Pulmonary artery endothelial cell (primary cell): Measurements from ENCODE around the gene BRSK2. TPM values are rescaled to one million over a fixed set of nuclear protein-coding genes. Genes with fewer than 3 reads are reported as not detected.

Experiments
- DNase-seq: peaks from one replicate; pipeline ENCODE4 v3.0.0-alpha.2; 2011; ENCODE audit warnings: low read depth, low spot score
- total RNA-seq: library from RNA; depleted of rRNA; stranded (reverse); fragments of >200 nt; gene quantifications from 2 replicates; pipeline ENCODE4 v1.2.3, GENCODE V29; 2014

The BRSK2 gene
- total RNA-seq, 1 donor from 2014 or later: 0.20 TPM

DNA sequence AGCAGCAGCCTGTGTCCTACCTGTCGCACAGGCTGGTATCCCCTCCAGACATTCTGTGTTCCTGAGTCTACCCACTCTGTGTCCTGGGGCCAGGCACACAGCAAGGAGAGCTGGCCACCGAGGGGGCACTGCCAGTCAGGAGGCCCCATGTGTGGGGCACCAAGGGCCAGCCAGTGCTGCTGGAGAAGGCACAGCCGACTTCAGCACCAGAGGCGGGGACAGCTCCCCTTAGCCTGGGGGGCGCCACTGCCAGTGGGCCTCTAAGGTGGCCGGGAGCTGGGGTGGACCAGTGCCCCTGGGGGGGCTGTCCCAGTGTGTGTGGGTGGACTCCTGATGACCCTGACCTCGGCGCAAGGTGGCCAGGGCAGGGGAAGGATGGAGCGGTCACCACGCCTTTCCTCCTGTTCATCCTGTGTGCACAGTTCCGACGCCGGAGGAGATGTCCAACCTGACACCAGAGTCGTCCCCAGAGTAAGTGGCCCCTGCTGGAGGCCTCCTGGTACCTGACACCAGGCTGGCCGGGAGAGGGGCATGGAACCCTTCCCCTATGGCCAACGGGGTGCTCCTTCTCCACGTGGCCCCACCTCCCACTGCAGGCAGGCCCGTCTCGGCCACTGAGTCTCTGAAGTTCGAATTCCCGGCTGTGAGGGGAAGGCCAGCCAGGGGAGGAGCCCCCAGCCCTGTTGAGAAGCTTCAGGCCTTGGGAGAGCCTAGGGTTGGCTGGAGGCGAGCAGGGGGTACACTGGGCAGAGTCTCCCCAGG lies 61.4 kb downstream of the BRSK2 start:
- no peak for DNase-seq

DNA sequence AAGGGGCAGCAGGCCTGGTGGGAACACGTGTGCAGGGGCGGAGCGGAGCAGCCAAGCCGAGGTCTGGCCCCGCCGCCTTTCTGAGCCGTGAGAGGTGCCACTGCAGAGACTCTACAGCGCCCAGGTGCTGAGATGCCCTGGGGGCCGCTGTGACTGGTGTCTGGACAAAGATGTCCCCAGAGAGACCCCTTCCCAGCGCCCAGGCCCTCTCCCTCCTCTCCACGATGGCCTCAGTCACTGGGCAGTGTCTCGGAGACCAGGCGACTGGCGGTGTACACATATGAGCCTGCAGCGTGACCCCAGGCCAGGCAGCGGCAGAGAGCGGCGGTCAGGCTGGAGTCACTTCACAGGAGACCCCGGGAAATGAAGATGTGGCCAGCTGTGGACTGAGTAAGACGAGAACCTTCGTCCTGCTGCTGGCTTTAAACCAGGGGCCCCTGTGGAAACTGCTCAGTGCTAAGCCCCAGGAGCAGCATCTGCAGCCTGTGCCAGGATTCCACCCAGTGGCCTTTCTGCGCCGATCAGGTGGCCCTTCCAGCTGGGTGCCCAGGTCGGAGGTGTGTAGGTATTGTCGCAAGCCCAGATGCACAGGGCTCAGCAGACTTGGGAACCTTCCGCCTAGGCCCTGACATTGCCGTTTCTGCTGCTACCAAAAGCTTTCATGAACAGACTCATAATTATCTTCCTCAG lies 62.2 kb downstream of the BRSK2 start:
- DNase-seq: no peak

DNA sequence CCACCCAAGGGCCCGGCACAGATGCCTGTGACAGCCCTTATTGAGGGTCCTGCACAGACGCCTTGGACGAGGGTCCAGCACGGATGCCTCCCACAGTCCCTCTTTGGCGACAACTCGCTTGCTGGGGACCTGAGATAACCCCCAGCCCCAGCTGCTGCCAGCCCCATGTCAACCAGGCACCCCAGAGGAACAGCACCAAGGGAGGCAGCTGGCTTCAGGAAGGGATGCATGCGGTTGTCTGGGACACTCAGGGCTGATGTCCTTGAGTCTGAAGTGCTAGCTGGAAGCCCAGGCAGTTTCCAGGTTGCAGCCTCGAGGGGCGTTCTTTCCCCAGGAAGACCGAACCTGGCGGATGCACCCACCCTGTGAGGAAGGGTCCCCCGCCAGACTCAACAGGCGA lies 63.0 kb downstream of the BRSK2 start:
- no peak for DNase-seq

DNA sequence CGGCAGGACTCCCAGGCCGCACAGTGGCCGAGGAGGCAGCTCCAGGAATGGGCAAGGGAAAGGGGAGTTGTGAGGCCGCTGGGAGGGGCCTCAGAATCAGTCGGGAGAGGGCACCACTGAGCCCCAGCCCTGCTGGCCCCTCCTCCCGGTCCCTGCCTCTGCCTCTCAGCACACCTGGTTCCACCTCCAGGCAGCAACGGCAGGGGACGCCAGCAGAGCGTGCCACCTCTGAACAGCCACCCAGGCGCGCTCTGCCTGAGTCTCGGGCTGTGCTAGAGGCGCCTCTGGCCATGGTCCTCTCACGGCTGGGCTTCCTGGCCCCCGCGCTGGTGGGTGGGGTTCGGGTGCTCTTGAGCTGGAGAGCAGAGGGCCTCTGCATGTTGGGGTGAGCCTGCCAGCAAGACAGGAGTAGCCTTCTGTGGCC lies 63.9 kb downstream of the BRSK2 start:
- no peak for DNase-seq

DNA sequence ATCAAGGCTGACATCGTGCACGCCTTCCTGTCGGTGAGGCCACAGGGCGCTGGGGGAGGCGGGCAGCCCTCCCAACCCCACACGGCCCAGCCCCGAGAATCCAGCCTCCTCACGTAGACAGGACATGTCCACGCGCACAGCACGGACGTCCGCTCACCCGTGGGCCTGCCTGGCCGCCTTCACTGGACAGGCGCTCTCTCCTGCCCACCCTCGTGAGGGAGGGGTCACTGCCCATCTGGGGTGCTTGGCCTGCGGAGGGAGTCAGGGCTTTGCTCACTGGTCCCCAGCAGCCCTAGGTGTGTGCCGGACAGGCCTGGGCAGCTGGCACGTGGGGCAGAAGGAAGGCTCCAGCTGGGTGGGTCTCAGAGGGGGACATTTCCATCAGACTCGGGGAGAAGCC lies 64.8 kb downstream of the BRSK2 start:
- no peak for DNase-seq

DNA sequence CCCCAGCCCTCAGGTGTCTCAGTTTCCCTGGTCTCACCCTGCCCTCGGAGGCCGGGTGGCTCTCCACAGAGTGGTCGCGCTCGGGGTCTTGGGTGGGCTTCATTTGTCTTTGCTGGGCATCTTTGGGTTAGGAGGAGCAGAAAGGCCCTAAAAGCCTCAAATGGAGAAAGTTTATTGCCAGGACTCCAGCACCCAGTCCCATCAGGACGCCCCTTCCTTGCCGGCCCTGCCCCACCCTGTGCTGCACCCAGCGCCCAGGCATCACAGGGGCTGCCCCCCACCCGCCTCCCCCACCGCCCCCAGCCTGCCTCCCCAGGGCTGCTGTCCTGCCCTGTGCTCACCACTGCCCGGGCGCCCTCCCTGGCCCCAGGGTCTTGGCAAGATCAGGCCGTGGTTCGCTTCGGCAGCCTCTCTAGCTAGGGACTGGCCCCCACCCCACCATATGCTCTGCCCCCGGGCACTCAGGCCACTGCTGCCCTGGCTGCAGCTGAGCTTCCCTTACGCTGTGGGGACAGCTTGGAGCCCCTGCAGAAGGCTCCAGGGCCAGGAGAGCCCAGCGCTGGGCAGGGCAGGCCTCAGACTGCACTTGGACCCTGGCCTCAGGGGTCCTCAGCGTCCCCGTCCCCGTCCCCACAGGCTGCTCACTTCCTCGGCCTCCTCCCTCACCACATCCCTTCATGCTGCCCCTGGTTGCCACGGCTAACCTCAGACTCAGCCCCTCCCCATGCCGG lies 65.5 kb downstream of the BRSK2 start:
- no peak for DNase-seq

DNA sequence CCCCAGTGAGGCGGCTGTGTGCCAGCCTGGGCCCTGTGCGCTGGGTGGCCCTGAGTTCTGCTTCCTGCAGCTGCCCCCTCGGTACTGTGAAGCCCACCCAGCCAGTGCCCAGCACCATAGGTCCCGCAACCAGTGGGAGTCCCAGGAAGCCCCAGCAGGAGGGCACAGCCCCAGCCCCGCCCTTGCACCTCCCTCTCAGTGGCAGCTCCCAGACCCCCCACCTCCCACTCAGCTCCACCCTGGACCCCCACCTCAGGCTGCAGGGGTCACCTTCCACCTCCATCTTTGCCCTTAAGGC lies 66.0 kb downstream of the BRSK2 start:
- DNase-seq: no peak

DNA sequence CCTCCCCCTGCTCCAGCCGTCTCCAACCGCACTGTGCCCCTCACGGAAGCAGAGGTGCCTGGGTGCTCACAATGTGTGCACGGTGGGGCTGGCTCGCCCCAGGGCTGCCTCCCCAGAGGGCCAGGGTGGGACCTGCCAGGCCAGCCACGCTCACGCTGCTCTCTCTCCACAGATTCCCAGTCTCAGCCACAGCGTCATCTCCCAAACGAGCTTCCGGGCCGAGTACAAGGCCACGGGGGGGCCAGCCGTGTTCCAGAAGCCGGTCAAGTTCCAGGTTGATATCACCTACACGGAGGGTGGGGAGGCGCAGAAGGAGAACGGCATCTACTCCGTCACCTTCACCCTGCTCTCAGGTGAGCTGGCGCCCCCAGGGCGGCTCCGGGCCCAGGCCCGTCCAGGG lies 66.4 kb downstream of the BRSK2 start:
- DNase-seq: no peak

DNA sequence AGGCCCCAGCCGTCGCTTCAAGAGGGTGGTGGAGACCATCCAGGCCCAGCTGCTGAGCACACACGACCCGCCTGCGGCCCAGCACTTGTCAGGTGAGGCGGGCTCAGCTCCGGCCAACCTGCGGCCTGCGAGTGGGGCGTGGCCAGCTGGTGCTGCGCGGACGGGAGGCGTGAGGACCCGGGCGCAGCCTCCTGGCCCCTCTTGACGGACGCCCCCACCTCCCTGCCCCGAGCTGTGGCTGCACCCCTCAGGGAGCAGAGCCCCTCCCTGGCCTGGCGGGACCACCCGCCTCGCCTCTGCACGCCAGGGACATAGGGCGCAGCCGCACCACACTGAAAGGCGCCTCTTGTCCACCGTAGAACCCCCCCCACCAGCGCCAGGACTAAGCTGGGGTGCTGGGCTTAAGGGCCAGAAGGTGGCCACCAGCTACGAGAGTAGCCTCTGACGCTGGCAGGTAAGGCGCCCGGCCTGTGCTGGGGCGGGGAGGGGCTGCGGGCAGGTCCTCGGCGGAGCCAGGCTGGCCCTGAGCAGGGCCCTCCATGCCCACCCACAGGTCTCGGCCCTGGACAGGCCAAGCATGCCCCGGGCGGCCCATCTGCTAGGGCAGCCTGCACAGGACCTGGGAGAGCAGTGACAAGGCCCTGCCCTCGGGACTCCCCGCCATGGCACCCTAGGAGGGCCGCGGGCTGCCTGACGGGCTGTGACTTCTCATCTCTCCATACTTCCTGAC lies 67.0 kb downstream of the BRSK2 start:
- no peak for DNase-seq

DNA sequence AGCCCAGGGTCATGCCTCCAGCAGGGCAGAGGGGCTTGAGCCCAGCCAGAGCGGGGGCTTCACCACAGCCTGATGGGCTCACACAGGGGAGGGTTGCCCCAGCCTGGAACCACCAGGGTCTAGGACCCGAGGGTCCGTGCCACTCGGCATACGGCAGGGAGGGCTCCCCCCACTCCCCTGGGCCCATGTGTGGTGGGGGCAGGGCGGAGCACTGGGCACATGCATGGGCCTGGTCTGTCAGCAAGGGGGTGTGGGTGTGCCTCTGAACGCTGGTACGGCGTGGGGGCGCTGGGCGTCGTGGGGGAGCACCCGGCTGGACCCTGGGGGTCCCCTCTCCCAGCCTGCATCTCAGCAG lies 67.6 kb downstream of the BRSK2 start:
- no peak for DNase-seq

DNA sequence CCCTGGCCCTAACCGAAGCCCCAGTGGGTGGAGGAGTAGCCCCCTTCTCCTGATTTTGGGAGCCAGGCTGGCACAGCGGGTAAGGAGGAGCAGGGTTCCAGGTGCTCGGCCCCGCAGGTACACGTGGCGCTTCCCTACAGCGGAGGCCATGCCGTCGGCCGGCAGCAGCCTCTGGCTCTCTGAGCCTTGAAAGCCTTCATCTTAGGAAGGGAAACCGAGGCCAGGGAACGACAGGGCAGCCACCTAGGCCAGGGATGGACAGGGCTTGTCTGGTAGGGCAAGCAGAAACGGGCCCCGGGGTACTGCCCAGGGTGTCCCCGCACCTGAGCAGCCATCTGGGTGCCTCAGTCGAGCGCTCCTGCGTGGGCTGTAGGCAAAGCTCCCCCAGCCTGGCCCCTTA lies 68.1 kb downstream of the BRSK2 start:
- no peak for DNase-seq

DNA sequence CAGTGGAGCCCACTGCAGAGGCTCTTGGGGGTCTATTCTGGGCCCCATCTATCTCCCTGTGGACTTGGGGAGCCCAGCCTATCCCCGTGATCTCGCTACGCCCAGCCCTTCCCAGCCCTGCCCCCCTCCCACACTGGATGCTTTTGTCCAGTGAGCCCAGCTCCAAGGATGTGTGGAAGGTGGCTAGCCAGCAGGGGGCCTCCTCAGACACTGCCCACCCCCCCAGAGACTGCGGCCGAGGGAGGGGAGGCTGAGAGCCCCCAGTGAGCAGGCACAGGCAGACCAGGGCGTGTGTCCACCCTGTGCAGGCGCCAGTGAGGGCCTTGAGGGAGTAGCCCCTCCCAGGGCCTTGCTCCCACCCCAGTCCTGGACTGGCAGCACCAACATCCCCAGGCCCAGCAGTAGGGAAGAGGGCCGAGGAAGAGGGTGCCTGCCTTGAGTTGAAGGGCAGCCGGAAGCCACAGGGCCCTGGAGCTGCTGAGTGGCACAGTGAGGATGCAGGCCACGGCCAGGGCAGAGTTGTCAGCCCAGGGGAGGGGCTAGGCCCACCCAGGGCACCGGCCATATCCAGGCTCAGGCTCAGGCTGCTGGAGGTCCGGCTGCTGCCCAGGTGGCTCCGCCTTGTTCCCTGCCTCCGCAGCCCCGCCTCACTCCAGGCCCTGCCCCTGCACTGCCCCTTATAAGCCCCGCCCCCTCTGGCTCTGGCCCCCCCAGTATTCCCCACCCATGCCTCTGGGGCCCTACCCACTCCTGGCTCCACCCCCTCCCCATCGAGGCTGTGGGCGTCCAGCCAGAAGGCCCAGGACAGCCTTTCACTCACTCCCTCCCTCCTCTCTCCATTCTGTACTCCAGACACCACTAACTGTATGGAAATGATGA lies 68.8 kb downstream of the BRSK2 start:
- no peak for DNase-seq

DNA sequence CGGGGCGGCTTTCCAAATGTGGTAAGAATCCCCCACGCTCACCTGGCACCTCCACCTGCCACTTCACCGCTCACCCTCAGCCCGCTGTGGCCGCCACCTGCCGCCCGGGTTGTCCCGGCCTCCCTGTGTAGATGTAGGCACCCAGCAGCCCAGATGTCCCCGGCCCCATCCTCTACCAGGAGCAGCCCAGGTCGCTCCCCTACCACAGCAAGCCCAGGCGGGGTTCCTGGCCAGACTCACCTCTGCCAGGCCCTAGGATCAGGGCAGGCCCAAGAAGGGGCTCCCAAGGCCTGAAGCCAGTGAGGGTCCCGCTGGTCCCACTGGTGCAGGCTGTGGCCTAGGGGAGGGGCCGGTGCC lies 69.5 kb downstream of the BRSK2 start:
- no peak for DNase-seq

DNA sequence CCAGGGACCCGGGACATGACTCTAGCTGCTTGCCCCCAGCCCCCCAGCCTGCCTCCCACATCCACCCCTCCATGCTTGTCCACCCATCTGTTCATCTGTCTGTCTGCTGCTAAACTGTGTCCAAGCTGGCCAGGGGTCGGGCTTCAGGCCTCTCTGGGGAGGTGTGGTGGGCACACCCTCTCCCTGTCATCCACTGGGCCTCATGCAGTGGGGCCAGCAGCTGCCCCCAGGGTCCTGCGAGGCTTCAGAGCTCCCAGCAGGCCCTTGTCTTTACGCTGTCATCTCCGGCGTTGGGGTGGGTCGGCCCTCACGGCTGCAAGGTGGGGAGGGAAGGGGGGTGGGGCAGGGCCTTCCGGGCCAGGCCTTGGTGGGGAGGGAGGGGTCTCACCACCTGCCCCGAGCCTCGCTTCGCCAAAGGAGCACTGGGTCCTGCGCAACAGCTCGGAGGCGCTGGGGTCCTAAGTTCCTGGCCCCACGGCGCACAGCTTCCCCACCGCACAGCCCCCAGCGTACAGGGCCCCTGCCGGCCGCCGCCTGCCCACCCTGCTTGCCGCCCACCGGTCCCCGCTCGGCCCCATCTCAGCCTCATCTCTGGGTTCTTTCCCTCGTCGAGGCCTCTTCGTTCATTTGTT lies 70.1 kb downstream of the BRSK2 start:
- DNase-seq: no peak

DNA sequence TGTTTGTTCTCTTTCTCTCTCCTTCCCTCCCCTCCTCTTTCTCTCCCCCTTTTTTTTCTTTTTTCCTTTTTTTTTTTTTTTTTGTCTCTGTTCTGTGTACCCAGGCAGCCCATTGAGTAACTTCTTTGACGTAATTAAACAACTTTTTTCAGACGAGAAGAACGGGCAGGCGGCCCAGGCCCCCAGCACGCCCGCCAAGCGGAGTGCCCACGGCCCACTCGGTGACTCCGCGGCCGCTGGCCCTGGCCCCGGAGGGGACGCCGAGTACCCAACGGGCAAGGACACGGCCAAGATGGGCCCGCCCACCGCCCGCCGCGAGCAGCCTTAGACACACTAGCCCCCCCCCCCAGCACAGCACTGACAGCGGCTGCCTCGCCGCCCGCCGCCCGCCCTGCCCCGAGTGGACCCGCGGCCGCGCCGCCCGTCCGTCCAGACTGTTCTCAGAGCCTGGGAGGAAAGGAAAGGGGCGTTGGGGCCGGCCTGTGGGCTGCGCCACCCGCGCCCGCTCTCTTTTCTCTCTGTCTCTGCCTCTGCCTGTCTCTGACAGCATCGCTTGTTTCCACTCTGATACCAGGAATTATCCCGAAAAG lies 70.8 kb downstream of the BRSK2 start:
- DNase-seq: no peak

DNA sequence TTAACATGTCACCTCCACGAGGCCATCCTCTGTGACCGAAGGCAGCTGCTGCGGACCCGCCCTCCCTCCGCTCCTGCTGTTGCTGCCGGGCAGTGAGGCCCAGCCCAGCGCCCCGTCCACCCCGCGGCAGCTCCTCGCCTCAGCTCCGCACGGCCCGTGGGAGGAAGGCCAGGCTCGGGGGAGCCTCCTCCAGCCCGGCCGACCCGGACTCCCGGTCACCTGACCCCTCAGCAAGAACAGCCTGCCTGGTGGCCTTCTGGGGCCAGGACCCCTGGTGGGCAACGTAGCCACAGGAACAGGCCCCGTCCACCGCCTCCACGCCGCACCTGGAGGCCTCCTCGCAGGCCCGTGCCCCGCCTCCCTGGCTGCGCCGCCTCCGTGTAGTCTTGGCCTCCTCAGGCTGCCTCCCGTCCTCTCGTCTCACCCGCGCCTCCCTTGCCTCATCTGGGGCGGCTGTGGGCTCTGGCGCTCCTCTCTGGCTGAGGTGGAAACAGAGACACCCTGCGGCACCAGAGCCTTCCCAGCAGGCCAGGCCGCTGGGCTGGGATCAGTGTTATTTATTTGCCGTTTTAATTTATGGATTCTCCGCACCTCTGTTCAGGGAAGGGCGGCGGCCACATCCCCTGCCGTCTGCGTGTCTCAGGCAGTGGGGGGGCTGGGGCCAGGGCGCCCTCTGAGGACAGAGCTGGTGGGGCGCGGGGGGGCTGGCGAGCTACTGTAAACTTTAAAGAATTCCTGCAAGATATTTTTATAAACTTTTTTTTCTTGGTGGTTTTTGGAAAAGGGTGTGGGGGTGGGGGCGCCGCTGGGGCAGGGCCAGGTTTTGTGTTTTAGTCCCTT lies 71.5 kb downstream of the BRSK2 start:
- DNase-seq: no peak

DNA sequence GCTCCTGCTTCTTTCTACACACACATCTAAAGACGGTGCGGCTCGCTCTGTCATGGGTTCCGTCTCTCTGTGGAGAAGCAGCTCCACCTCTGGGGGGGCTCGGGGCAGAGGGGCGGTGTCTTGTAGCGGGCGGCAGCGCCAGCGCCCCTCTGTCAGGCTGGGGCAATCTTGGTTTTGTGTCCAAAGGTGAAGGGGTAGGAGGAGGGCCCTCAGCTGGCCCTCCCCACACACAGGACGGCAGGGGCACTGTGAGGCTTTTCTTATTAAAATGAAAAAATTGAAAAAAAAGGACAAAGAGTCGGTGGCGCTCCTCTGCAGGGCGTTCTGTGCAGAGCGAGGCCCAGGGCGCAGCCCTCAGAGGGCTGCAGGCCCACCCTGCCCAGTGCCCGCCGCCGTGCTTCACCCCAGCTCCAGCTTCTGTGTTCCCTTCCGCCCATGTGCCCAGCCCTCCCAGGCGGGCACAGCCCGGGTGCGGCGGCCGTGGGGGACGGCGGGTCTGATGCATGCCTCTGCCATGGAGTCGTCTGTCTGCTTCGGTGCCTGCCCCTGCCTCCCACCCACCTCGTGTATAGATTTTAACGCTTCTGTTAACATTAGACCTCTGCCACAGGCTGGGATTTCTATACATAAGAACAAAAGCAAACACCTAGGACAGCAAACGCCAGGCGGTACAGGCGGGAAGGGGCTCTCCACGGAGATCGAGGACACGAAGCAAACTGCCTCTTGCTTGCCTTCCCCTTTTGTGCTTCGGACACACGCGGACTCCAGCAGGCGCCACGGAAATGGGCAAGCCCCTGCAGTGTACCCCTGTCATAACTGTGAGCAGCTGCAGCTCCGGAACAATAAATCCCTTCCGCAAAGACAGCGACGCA lies 72.3 kb downstream of the BRSK2 start:
- no peak for DNase-seq

DNA sequence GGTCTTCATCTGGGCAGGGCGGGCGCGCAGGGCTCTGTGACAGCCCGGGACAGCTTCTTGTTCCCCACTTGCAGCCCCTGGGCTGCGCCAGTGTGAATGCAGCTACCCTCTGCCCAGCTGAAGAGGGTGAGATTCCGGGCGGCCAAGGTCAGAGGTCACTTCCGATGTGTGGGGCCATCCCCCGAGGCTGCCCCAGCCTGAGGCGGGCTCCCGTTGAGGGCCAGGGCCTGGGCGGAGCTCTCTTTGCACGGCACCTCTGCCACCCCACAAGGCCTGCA lies 72.9 kb downstream of the BRSK2 start:
- no peak for DNase-seq

DNA sequence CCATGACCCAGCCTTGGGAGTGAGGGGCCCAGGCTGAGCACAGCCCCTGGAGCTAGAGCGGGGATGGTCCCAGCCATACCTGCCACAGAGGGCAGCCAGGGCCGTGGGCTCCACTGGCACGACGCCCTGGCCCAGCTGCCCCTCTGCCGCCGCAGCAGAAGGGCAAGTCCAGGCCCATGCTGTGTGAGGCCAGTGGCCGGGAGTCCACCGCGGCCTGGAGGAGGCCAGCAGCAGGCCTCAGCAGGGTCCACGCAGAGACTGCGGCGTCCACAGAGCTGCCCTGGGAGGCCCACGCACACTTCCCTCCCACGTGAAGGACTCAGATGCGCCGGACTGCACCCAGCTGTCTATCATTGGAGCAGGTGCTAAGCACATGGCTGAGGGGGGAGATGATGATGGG lies 73.3 kb downstream of the BRSK2 start:
- no peak for DNase-seq
